Left ventricle myocardium inferior (tissue), 1 donor: ENCODE data around the gene ANXA5. TPM values are rescaled to one million over a fixed set of nuclear protein-coding genes. Genes with fewer than 3 reads are reported as not detected.

Source experiments
- DNase-seq: peaks from one replicate; pipeline ENCODE4 v3.0.0-alpha.2; 2020
- H3K27ac ChIP-seq: fragments of 200-600 bp; replicated peaks from 2 replicates; pipeline ENCODE4 v1.8.0; 2021
- H3K27me3 ChIP-seq: fragments of 200-600 bp; 2 replicates; pipeline ENCODE4 v1.8.0; 2021; ENCODE audit warnings: low read depth
- H3K36me3 ChIP-seq: fragments of 200-600 bp; 2 replicates; pipeline ENCODE4 v1.8.0; 2021
- H3K4me1 ChIP-seq: fragments of 200-600 bp; 2 replicates; pipeline ENCODE4 v1.8.0; 2021
- H3K4me3 ChIP-seq: fragments of 200-600 bp; 2 replicates; pipeline ENCODE4 v1.8.0; 2021; ENCODE audit warnings: mild to moderate bottlenecking, moderate library complexity
- H3K9me3 ChIP-seq: fragments of 200-600 bp; replicated peaks from 2 replicates; pipeline ENCODE4 v1.8.0; 2021
- CTCF ChIP-seq: fragments of 200-600 bp; IDR thresholded peaks from 2 replicates; pipeline ENCODE4 v1.8.0; 2021; ENCODE audit warnings: antibody characterized with exemption, mild to moderate bottlenecking, borderline replicate concordance
- intact Hi-C: fragments of 100-400 bp; cut with micrococcal nuclease; formaldehyde crosslinking; loops from one replicate; pipeline ENCODE4 v1.11.0; 2022
- total RNA-seq: library from RNA; stranded (reverse); fragmentation: NEBNext Ultra II Directional; extraction: Animal tissue kit (Norgen Biotek cat#: 25700); gene quantifications from one replicate; pipeline ENCODE4 v1.2.1, GENCODE V29; 2021
- donor health status: DM: no; HTN: yes; CAD: no; lungs with severe emphysema.

Gene ANXA5
- total RNA-seq, 1 donor from 2014 or later, result 99.7 TPM

GRCh38 chr4:121702136-121702535, 5.4 kb upstream of the ANXA5 start:
- Histone ChIP-seq H3K9me3 (peaks cover 3% of the 10 kb centered on the region), H3K36me3 (no peaks in the 10 kb centered on the region), H3K27me3 (no peaks in the 10 kb centered on the region), H3K4me3 (no peak overlapping the region), H3K4me1 (peaks cover 12% of the 10 kb centered on the region), H3K27ac (no peak overlapping the region)
- intact Hi-C loops, result no loop called here
- no peak for DNase-seq
- no peak for TF ChIP-seq CTCF

DNA sequence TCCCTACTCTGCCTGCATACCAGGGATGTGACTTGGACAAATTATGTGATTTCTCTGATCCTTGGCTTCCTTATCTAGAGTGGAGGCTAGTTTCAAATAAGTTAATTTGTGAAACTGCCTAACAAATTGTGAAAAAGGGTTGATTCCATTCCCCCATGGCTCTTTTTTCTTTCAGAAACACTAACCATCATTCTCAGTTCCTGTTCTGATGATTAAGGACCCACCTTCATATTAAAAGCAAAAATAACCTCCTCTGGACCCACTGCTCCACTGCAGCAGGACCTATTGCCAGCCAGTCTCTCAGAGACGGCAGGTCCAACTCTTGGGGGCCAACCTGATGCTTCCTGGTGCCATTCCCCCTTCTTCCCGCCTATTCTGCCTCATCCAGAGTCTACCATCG, 4.5 kb upstream of the ANXA5 start:
- no peak for TF ChIP-seq CTCF
- Histone ChIP-seq H3K27me3 (no peaks in the 10 kb centered on the region), H3K4me3 (no peak overlapping the region), H3K4me1 (peaks cover 16% of the 10 kb centered on the region), H3K9me3 (peaks cover 3% of the 10 kb centered on the region), H3K27ac (no peak overlapping the region), H3K36me3 (no peaks in the 10 kb centered on the region)
- DNase-seq, result no peak
- intact Hi-C loops, result no loop called here

GRCh38 chr4:121698236-121698671, 1.5 kb upstream of the ANXA5 start:
- Histone ChIP-seq H3K36me3 (no peaks in the 10 kb centered on the region), H3K27me3 (no peaks in the 10 kb centered on the region), H3K9me3 (peaks cover 3% of the 10 kb centered on the region), H3K27ac (peak overlapping the region; percentile 92), H3K4me1 (peaks cover 44% of the 10 kb centered on the region), H3K4me3 (peak overlapping the region; percentile 82)
- no peak for TF ChIP-seq CTCF
- DNase-seq, result peak; percentile 56
- intact Hi-C loops, result no loop called here

- H3K9me3 ChIP-seq, result peaks cover 3% of the 10 kb centered on the region
- no peaks in the 10 kb centered on the region for H3K36me3 ChIP-seq
- peak overlapping the region; percentile 82 for H3K4me3 ChIP-seq
- peaks cover 50% of the 10 kb centered on the region for H3K4me1 ChIP-seq
- TF ChIP-seq CTCF, result no peak
- intact Hi-C loops, result no loop called here
- H3K27me3 ChIP-seq, result no peaks in the 10 kb centered on the region
- DNase-seq, result no peak
- H3K27ac ChIP-seq, result peak overlapping the region; percentile 92
Measured at GRCh38 chr4:121697564-121697963, 784 bp upstream of the ANXA5 start.

GRCh38 chr4:121696170-121696580, 605 bp downstream of the ANXA5 start:
- H3K27ac ChIP-seq, result peak overlapping the region; percentile 92
- no peaks in the 10 kb centered on the region for H3K27me3 ChIP-seq
- H3K4me1 ChIP-seq, result peaks cover 64% of the 10 kb centered on the region
- H3K9me3 ChIP-seq, result no peaks in the 10 kb centered on the region
- intact Hi-C loops, result no loop called here
- TF ChIP-seq CTCF, result peak; percentile 54
- DNase-seq, result peak; percentile 80
- peak overlapping the region; percentile 82 for H3K4me3 ChIP-seq
- no peaks in the 10 kb centered on the region for H3K36me3 ChIP-seq
